Measurements from ENCODE around the gene MMAB. TPM values are rescaled to one million over a fixed set of nuclear protein-coding genes. Genes with fewer than 3 reads are reported as not detected.

The MMAB gene
- total RNA-seq, 1 donor: 34.4 TPM

DNA sequence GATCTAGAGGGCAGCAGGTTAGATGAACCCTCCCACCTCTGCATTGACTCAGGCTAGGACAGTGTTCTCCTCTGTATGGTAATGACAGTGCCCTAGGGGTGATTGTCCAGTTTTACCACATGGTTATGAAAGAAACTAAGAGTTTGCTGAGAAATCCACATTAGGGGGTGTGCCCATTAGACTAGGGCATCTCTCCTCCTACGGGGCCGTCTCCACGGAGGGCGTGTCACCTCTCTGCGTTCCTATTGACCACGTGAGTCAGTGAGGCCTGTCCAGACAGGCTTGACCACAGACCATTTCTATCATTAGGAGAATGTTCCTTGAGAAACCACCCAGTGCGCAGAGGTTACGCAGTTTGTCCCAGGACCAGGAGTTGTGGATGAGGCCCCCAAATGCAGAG lies 8.6 kb upstream of the MMAB start:
- peaks cover 31% of the 10 kb centered on the region for H3K36me3 ChIP-seq (ENCODE audit: insufficient read depth, low read length)
- no peaks in the 10 kb centered on the region for H3K27me3 ChIP-seq (ENCODE audit: insufficient read depth, low read length)
- H3K27ac ChIP-seq (ENCODE audit: low read depth, low read length): no peak overlapping the region
- no peaks in the 10 kb centered on the region for H3K4me1 ChIP-seq (ENCODE audit: insufficient read depth, low read length)
- no peak overlapping the region for H2AFZ ChIP-seq (ENCODE audit: low read length)
- no peak overlapping the region for H3K4me3 ChIP-seq (ENCODE audit: insufficient read depth, low read length)
- H3K9me3 ChIP-seq (ENCODE audit: low read depth, low read length): no peaks in the 10 kb centered on the region
- no peak overlapping the region for H3K4me2 ChIP-seq (ENCODE audit: insufficient read depth, low read length)
- H3K79me2 ChIP-seq (ENCODE audit: insufficient read depth, low read length): no peaks in the 10 kb centered on the region
- TF ChIP-seq, protein P1, sequence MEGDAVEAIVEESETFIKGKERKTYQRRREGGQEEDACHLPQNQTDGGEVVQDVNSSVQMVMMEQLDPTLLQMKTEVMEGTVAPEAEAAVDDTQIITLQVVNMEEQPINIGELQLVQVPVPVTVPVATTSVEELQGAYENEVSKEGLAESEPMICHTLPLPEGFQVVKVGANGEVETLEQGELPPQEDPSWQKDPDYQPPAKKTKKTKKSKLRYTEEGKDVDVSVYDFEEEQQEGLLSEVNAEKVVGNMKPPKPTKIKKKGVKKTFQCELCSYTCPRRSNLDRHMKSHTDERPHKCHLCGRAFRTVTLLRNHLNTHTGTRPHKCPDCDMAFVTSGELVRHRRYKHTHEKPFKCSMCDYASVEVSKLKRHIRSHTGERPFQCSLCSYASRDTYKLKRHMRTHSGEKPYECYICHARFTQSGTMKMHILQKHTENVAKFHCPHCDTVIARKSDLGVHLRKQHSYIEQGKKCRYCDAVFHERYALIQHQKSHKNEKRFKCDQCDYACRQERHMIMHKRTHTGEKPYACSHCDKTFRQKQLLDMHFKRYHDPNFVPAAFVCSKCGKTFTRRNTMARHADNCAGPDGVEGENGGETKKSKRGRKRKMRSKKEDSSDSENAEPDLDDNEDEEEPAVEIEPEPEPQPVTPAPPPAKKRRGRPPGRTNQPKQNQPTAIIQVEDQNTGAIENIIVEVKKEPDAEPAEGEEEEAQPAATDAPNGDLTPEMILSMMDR (IDR thresholded peaks at IDR 0.05; ENCODE audit: extremely low read depth, low read depth, low read length): no peak
- DNase-seq (ENCODE audit: insufficient read length, low spot score, missing footprints): peak; percentile 96
- H4K20me1 ChIP-seq (ENCODE audit: insufficient read depth, low read length): no peaks in the 10 kb centered on the region

DNA sequence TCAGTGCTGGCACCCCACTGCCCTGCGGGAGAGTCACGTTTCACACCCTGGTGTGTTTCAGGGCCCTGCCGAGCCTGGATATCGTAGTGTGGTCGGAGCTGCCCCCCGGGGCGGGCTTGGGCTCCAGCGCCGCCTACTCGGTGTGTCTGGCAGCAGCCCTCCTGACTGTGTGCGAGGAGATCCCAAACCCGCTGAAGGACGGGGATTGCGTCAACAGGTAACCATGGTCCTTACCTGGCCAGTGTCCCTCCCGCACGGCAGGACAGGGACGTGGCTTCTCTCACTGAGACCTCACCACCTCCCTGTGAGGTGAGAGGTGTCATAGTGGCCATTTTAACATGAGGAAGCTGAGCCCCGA lies 8.0 kb upstream of the MMAB start:
- Histone ChIP-seq H3K4me2 (ENCODE audit: insufficient read depth, low read length) (no peak overlapping the region), H3K36me3 (ENCODE audit: insufficient read depth, low read length) (peaks cover 31% of the 10 kb centered on the region), H3K4me3 (ENCODE audit: insufficient read depth, low read length) (no peak overlapping the region), H4K20me1 (ENCODE audit: insufficient read depth, low read length) (no peaks in the 10 kb centered on the region), H3K79me2 (ENCODE audit: insufficient read depth, low read length) (no peaks in the 10 kb centered on the region), H3K27ac (ENCODE audit: low read depth, low read length) (no peak overlapping the region), H3K9me3 (ENCODE audit: low read depth, low read length) (no peaks in the 10 kb centered on the region), H2AFZ (ENCODE audit: low read length) (no peak overlapping the region), H3K27me3 (ENCODE audit: insufficient read depth, low read length) (no peaks in the 10 kb centered on the region), H3K4me1 (ENCODE audit: insufficient read depth, low read length) (no peaks in the 10 kb centered on the region)
- peak; percentile 14 for DNase-seq (ENCODE audit: insufficient read length, low spot score, missing footprints)
- TF ChIP-seq, protein P1 (IDR thresholded peaks at IDR 0.05; ENCODE audit: extremely low read depth, low read depth, low read length): no peak

DNA sequence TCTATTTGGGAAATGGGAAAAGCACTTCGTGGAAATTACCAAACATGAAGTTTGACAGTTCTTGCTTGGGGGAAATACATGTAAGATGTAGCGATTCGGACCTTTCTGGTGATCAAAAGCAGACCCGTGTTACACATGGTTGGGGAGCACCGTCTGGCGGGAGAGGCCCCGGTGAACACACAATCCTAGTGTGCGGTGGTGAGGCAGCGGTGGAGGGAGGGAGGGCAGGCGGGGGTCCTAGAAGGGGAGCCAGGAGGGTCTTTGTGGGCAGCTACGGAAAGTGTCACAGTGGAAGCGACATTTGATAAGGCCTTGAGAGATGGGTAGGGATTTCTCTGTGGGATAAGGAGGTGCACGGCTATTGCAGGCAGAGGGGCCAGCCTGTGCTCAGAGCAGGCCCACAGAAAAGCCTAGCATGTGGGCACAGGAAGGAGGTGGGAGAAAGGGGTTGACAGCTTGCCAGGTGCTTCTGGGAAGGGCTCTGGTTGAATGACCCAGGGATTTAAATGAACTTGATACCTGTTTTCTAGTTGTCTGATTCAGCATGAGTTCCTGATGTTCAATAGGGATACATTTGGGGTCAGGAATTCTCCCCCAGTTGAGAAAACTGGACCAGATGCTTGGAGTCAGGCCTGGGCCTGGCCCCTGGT lies 7.5 kb upstream of the MMAB start:
- no peaks in the 10 kb centered on the region for H3K27me3 ChIP-seq (ENCODE audit: insufficient read depth, low read length)
- H3K36me3 ChIP-seq (ENCODE audit: insufficient read depth, low read length): peaks cover 36% of the 10 kb centered on the region
- TF ChIP-seq, protein P1 (IDR thresholded peaks at IDR 0.05; ENCODE audit: extremely low read depth, low read depth, low read length): no peak

DNA sequence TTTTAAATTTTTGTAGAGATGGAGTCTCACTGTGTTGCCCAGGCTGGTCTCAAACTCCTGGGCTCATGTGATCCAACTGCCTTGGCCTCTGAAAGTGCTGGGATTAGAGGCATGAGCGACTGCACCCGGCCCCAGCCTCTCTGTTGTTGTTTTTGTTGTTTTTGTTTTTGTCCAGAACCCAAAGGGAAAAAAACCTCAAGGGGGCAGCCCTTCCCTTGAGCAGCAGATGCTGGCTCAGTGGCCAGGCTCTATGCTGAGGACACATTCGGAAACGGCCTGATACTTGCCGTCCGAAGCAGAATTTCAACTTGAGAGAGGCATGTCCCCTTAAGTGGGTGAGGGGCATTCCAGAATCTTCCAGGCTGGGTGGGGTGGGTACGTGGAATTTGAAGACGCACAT lies 7.0 kb upstream of the MMAB start:
- Histone ChIP-seq H3K4me2 (ENCODE audit: insufficient read depth, low read length) (no peak overlapping the region), H3K79me2 (ENCODE audit: insufficient read depth, low read length) (no peaks in the 10 kb centered on the region), H4K20me1 (ENCODE audit: insufficient read depth, low read length) (no peaks in the 10 kb centered on the region), H3K27me3 (ENCODE audit: insufficient read depth, low read length) (no peaks in the 10 kb centered on the region), H3K4me3 (ENCODE audit: insufficient read depth, low read length) (no peak overlapping the region), H3K9me3 (ENCODE audit: low read depth, low read length) (no peaks in the 10 kb centered on the region), H3K27ac (ENCODE audit: low read depth, low read length) (no peak overlapping the region), H3K36me3 (ENCODE audit: insufficient read depth, low read length) (peaks cover 38% of the 10 kb centered on the region), H2AFZ (ENCODE audit: low read length) (no peak overlapping the region), H3K4me1 (ENCODE audit: insufficient read depth, low read length) (no peaks in the 10 kb centered on the region)
- DNase-seq (ENCODE audit: insufficient read length, low spot score, missing footprints): peak; percentile 49
- TF ChIP-seq, protein P1 (IDR thresholded peaks at IDR 0.05; ENCODE audit: extremely low read depth, low read depth, low read length): no peak

More for the DNA sequence above, 7.5 kb upstream of the MMAB start:
- no peak overlapping the region for H2AFZ ChIP-seq (ENCODE audit: low read length)
- H3K9me3 ChIP-seq (ENCODE audit: low read depth, low read length): no peaks in the 10 kb centered on the region
- H3K79me2 ChIP-seq (ENCODE audit: insufficient read depth, low read length): no peaks in the 10 kb centered on the region
- no peak overlapping the region for H3K4me2 ChIP-seq (ENCODE audit: insufficient read depth, low read length)
- no peaks in the 10 kb centered on the region for H4K20me1 ChIP-seq (ENCODE audit: insufficient read depth, low read length)
- DNase-seq (ENCODE audit: insufficient read length, low spot score, missing footprints): peak; percentile 68
- no peak overlapping the region for H3K27ac ChIP-seq (ENCODE audit: low read depth, low read length)
- no peaks in the 10 kb centered on the region for H3K4me1 ChIP-seq (ENCODE audit: insufficient read depth, low read length)
- H3K4me3 ChIP-seq (ENCODE audit: insufficient read depth, low read length): no peak overlapping the region
